ENCODE measurements around the gene PDZD7. TPM values are rescaled to one million over a fixed set of nuclear protein-coding genes. Genes with fewer than 3 reads are reported as not detected.

The PDZD7 gene
- total RNA-seq, 1 experiment from 2014 or later: 0.30 TPM

DNA sequence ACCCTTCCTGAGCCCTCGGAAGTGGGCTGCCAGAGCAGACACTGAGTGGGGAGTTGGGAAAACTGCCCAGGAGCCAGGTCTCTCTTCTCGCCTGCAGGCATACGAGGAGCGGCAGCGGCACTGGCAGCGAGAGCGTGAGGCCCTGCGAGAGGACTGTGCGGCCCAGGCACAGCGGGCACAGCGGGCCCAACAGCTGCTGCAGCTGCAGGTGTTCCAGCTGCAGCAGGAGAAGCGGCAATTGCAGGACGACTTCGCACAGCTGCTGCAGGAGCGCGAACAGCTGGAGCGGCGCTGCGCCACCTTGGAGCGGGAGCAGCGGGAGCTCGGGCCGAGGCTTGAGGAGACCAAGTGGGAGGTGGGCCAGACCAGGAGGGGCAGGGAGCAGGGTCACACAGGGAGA lies 25.6 kb downstream of the PDZD7 start:
- Histone ChIP-seq H3K27me3 (replicated peaks; ENCODE audit: insufficient read depth, low read depth, low read length, poor library complexity) (no peaks in the 10 kb centered on the region), H3K9me3 (ENCODE audit: low read depth, low read length, poor library complexity, severe bottlenecking) (no peaks in the 10 kb centered on the region), H3K27ac (ENCODE audit: low read depth, low read length, poor library complexity, severe bottlenecking) (no peak overlapping the region), H3K4me1 (ENCODE audit: insufficient read depth, low read length, poor library complexity, severe bottlenecking) (peaks cover 19% of the 10 kb centered on the region), H3K4me3 (ENCODE audit: low read depth, low read length, poor library complexity, severe bottlenecking) (no peak overlapping the region), H3K36me3 (ENCODE audit: insufficient read depth, low read length, poor library complexity, severe bottlenecking) (peaks cover 39% of the 10 kb centered on the region)
- POLR2A ChIA-PET (ENCODE audit: low non-redundant PET): no interaction called here
- no TSS peak for BruUV-seq (replicated peaks)
- CTCF ChIA-PET: no interaction called here
- DNase-seq (ENCODE audit: low spot score): no peak
- TF ChIP-seq EZH2 (IDR thresholded peaks at IDR 0.05; ENCODE audit: borderline replicate concordance, low read depth, low read length, poor library complexity, severe bottlenecking): no peak
- TF ChIP-seq, protein P1, sequence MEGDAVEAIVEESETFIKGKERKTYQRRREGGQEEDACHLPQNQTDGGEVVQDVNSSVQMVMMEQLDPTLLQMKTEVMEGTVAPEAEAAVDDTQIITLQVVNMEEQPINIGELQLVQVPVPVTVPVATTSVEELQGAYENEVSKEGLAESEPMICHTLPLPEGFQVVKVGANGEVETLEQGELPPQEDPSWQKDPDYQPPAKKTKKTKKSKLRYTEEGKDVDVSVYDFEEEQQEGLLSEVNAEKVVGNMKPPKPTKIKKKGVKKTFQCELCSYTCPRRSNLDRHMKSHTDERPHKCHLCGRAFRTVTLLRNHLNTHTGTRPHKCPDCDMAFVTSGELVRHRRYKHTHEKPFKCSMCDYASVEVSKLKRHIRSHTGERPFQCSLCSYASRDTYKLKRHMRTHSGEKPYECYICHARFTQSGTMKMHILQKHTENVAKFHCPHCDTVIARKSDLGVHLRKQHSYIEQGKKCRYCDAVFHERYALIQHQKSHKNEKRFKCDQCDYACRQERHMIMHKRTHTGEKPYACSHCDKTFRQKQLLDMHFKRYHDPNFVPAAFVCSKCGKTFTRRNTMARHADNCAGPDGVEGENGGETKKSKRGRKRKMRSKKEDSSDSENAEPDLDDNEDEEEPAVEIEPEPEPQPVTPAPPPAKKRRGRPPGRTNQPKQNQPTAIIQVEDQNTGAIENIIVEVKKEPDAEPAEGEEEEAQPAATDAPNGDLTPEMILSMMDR (conservative IDR thresholded peaks at IDR 0.05; ENCODE audit: low read depth, low read length): no peak
- intact Hi-C loops (cut with micrococcal nuclease; ENCODE audit: unreplicated experiment): no loop called here

DNA sequence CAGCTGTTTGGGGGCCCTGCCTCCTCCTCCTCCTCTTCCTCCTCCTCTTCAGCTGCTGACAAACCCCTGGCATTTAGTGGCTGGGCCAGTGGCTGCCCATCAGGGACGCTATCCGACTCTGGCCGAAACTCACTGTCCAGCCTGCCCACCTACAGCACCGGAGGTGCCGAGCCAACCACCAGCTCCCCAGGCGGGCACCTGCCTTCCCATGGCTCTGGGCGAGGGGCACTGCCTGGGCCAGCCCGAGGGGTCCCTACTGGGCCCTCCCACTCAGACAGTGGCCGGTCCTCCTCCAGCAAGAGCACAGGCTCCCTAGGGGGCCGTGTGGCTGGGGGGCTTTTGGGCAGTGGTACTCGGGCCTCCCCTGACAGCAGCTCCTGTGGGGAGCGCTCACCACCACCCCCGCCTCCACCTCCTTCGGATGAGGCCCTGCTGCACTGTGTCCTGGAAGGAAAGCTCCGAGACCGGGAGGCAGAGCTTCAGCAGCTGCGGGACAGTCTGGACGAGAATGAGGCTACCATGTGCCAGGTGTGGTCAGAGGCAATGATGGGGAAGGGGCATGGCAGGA lies 27.2 kb downstream of the PDZD7 start:
- DNase-seq (ENCODE audit: low spot score): no peak
- TF ChIP-seq, protein P1 (conservative IDR thresholded peaks at IDR 0.05; ENCODE audit: low read depth, low read length): no peak
- TF ChIP-seq EZH2 (IDR thresholded peaks at IDR 0.05; ENCODE audit: borderline replicate concordance, low read depth, low read length, poor library complexity, severe bottlenecking): no peak
- H3K36me3 ChIP-seq (ENCODE audit: insufficient read depth, low read length, poor library complexity, severe bottlenecking): peaks cover 39% of the 10 kb centered on the region
- intact Hi-C loops (cut with micrococcal nuclease; ENCODE audit: unreplicated experiment): no loop called here
- no peak overlapping the region for H3K4me3 ChIP-seq (ENCODE audit: low read depth, low read length, poor library complexity, severe bottlenecking)
- BruUV-seq (replicated peaks): no TSS peak
- no peak overlapping the region for H3K27ac ChIP-seq (ENCODE audit: low read depth, low read length, poor library complexity, severe bottlenecking)
- no peaks in the 10 kb centered on the region for H3K27me3 ChIP-seq (replicated peaks; ENCODE audit: insufficient read depth, low read depth, low read length, poor library complexity)
- ChIA-PET CTCF (interaction anchor here (1.1 kb wide), 1 partner anchor 14 kb away, joined by 6 read pairs; no protein-coding TSS in a partner anchor), POLR2A (ENCODE audit: low non-redundant PET) (no interaction called here)
- H3K4me1 ChIP-seq (ENCODE audit: insufficient read depth, low read length, poor library complexity, severe bottlenecking): peaks cover 23% of the 10 kb centered on the region
- no peaks in the 10 kb centered on the region for H3K9me3 ChIP-seq (ENCODE audit: low read depth, low read length, poor library complexity, severe bottlenecking)

DNA sequence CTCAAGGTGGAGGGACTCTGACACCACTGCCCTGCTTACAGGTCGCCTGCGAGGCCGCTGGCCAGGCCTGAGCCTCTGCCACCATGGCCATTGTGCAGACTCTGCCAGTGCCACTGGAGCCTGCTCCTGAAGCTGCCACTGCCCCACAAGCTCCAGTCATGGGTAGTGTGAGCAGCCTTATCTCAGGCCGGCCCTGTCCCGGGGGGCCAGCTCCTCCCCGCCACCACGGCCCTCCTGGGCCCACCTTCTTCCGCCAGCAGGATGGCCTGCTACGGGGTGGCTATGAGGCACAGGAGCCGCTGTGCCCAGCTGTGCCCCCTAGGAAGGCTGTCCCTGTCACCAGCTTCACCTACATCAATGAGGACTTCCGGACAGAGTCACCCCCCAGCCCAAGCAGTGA lies 28.5 kb downstream of the PDZD7 start:
- H3K27me3 ChIP-seq (replicated peaks; ENCODE audit: insufficient read depth, low read depth, low read length, poor library complexity): no peaks in the 10 kb centered on the region
- POLR2A ChIA-PET (ENCODE audit: low non-redundant PET): no interaction called here
- no TSS peak for BruUV-seq (replicated peaks)

More for the DNA sequence above, 28.5 kb downstream of the PDZD7 start:
- Histone ChIP-seq H3K27ac (ENCODE audit: low read depth, low read length, poor library complexity, severe bottlenecking) (no peak overlapping the region), H3K4me3 (ENCODE audit: low read depth, low read length, poor library complexity, severe bottlenecking) (no peak overlapping the region), H3K36me3 (ENCODE audit: insufficient read depth, low read length, poor library complexity, severe bottlenecking) (peaks cover 38% of the 10 kb centered on the region), H3K9me3 (ENCODE audit: low read depth, low read length, poor library complexity, severe bottlenecking) (no peaks in the 10 kb centered on the region), H3K4me1 (ENCODE audit: insufficient read depth, low read length, poor library complexity, severe bottlenecking) (peaks cover 29% of the 10 kb centered on the region)
- CTCF ChIA-PET: no interaction called here
- TF ChIP-seq EZH2 (IDR thresholded peaks at IDR 0.05; ENCODE audit: borderline replicate concordance, low read depth, low read length, poor library complexity, severe bottlenecking): no peak
- TF ChIP-seq, protein P1 (conservative IDR thresholded peaks at IDR 0.05; ENCODE audit: low read depth, low read length): no peak
- intact Hi-C loops (cut with micrococcal nuclease; ENCODE audit: unreplicated experiment): no loop called here
- DNase-seq (ENCODE audit: low spot score): no peak

Measured in A673 (cell line).